ENCODE measurements around the gene CFTR.

Gene CFTR

DNA sequence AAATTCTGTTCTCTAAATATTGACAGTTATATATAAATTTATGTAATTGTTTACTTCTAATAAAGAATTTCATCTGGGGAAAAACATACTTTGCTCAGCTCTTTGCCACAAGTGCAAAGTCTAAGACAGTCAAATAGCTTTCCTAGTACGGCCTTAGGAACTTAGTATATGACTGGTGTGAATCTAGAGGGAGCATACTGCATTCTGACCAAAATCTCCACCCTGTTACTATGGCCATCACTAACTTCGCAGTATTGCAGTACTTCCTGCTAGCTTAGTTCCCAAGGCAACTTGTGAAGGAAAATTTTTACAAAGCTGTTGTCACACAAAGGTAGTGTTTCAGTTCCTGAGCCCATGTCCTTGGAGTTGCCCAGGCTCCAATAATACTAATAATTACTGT, 181.5 kb downstream of the CFTR start:
- Histone ChIP-seq H3K9me2 (replicated peaks; ENCODE audit: insufficient read depth, low read length) (no peaks in the 10 kb centered on the region), H3K4me2 (ENCODE audit: low read depth, low read length, poor library complexity, severe bottlenecking) (no peak overlapping the region), H2AFZ (ENCODE audit: low read depth, low read length, severe bottlenecking) (no peak overlapping the region), H3K79me2 (ENCODE audit: insufficient read depth, low read length) (no peaks in the 10 kb centered on the region), H3K36me3 (ENCODE audit: low read length) (no peaks in the 10 kb centered on the region), H3K4me3 (ENCODE audit: insufficient read depth, low read length, poor library complexity, severe bottlenecking) (no peak overlapping the region), H3K27me3 (ENCODE audit: low read length) (no peaks in the 10 kb centered on the region), H3F3A (ENCODE audit: insufficient read depth) (no peaks in the 10 kb centered on the region), H3K9me3 (ENCODE audit: insufficient read depth, low read length) (no peaks in the 10 kb centered on the region), H3K9ac (ENCODE audit: low read length) (no peak overlapping the region), H4K20me1 (ENCODE audit: low read depth, low read length) (no peaks in the 10 kb centered on the region), H3K27ac (ENCODE audit: low read depth, low read length) (no peak overlapping the region)
- TF ChIP-seq, protein P1, sequence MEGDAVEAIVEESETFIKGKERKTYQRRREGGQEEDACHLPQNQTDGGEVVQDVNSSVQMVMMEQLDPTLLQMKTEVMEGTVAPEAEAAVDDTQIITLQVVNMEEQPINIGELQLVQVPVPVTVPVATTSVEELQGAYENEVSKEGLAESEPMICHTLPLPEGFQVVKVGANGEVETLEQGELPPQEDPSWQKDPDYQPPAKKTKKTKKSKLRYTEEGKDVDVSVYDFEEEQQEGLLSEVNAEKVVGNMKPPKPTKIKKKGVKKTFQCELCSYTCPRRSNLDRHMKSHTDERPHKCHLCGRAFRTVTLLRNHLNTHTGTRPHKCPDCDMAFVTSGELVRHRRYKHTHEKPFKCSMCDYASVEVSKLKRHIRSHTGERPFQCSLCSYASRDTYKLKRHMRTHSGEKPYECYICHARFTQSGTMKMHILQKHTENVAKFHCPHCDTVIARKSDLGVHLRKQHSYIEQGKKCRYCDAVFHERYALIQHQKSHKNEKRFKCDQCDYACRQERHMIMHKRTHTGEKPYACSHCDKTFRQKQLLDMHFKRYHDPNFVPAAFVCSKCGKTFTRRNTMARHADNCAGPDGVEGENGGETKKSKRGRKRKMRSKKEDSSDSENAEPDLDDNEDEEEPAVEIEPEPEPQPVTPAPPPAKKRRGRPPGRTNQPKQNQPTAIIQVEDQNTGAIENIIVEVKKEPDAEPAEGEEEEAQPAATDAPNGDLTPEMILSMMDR (IDR thresholded peaks at IDR 0.05; ENCODE audit: insufficient read depth, low read length, poor library complexity, severe bottlenecking) = no peak
- TF ChIP-seq EZH2phosphoT487 (conservative IDR thresholded peaks at IDR 0.05; ENCODE audit: low read length) = no peak

DNA sequence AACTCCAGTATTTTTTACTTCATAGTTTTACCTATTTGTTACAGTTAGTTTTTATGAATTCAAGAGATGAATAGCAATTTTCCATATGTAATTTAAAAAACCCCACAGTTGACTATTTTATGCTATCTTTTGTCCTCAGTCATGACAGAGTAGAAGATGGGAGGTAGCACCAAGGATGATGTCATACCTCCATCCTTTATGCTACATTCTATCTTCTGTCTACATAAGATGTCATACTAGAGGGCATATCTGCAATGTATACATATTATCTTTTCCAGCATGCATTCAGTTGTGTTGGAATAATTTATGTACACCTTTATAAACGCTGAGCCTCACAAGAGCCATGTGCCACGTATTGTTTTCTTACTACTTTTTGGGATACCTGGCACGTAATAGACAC, 184.2 kb downstream of the CFTR start:
- H3K36me3 ChIP-seq (ENCODE audit: low read length) = no peaks in the 10 kb centered on the region
- TF ChIP-seq, protein P1 (IDR thresholded peaks at IDR 0.05; ENCODE audit: insufficient read depth, low read length, poor library complexity, severe bottlenecking) = no peak
- TF ChIP-seq EZH2phosphoT487 (conservative IDR thresholded peaks at IDR 0.05; ENCODE audit: low read length) = no peak

DNA sequence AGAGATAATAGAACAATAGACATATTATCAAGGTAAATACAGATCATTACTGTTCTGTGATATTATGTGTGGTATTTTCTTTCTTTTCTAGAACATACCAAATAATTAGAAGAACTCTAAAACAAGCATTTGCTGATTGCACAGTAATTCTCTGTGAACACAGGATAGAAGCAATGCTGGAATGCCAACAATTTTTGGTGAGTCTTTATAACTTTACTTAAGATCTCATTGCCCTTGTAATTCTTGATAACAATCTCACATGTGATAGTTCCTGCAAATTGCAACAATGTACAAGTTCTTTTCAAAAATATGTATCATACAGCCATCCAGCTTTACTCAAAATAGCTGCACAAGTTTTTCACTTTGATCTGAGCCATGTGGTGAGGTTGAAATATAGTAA, 185.5 kb downstream of the CFTR start:
- TF ChIP-seq EZH2phosphoT487 (conservative IDR thresholded peaks at IDR 0.05; ENCODE audit: low read length) = no peak
- TF ChIP-seq, protein P1 (IDR thresholded peaks at IDR 0.05; ENCODE audit: insufficient read depth, low read length, poor library complexity, severe bottlenecking) = no peak
- H3K36me3 ChIP-seq (ENCODE audit: low read length) = no peaks in the 10 kb centered on the region
- no peak overlapping the region for H3K9ac ChIP-seq (ENCODE audit: low read length)
- no peaks in the 10 kb centered on the region for H3K79me2 ChIP-seq (ENCODE audit: insufficient read depth, low read length)
- H3F3A ChIP-seq (ENCODE audit: insufficient read depth) = no peaks in the 10 kb centered on the region
- no peaks in the 10 kb centered on the region for H4K20me1 ChIP-seq (ENCODE audit: low read depth, low read length)
- no peak overlapping the region for H2AFZ ChIP-seq (ENCODE audit: low read depth, low read length, severe bottlenecking)
- H3K9me2 ChIP-seq (replicated peaks; ENCODE audit: insufficient read depth, low read length) = no peaks in the 10 kb centered on the region
- H3K27me3 ChIP-seq (ENCODE audit: low read length) = no peaks in the 10 kb centered on the region
- H3K4me2 ChIP-seq (ENCODE audit: low read depth, low read length, poor library complexity, severe bottlenecking) = no peak overlapping the region
- no peak overlapping the region for H3K4me3 ChIP-seq (ENCODE audit: insufficient read depth, low read length, poor library complexity, severe bottlenecking)
- no peak overlapping the region for H3K27ac ChIP-seq (ENCODE audit: low read depth, low read length)
- H3K9me3 ChIP-seq (ENCODE audit: insufficient read depth, low read length) = no peaks in the 10 kb centered on the region

More for the DNA sequence above, 184.2 kb downstream of the CFTR start:
- Histone ChIP-seq H3K4me2 (ENCODE audit: low read depth, low read length, poor library complexity, severe bottlenecking) (no peak overlapping the region), H3F3A (ENCODE audit: insufficient read depth) (no peaks in the 10 kb centered on the region), H3K9me3 (ENCODE audit: insufficient read depth, low read length) (no peaks in the 10 kb centered on the region), H3K27ac (ENCODE audit: low read depth, low read length) (no peak overlapping the region), H2AFZ (ENCODE audit: low read depth, low read length, severe bottlenecking) (no peak overlapping the region), H3K27me3 (ENCODE audit: low read length) (no peaks in the 10 kb centered on the region), H3K9me2 (replicated peaks; ENCODE audit: insufficient read depth, low read length) (no peaks in the 10 kb centered on the region), H3K9ac (ENCODE audit: low read length) (no peak overlapping the region), H3K4me3 (ENCODE audit: insufficient read depth, low read length, poor library complexity, severe bottlenecking) (no peak overlapping the region), H4K20me1 (ENCODE audit: low read depth, low read length) (no peaks in the 10 kb centered on the region), H3K79me2 (ENCODE audit: insufficient read depth, low read length) (no peaks in the 10 kb centered on the region)
